ENCODE data around the gene DHX30. TPM values are rescaled to one million over a fixed set of nuclear protein-coding genes. Genes with fewer than 3 reads are reported as not detected.

The DHX30 gene
- total RNA-seq, 1 donor from 2014 or later, result 25.8 TPM

- Histone ChIP-seq H3K9me3 (no peaks in the 10 kb centered on the region), H3K4me1 (peaks cover 4 to 17% of the 10 kb centered on the region in 2 donors), H3K27ac (peak overlapping the region in 1 of 2 donors; percentile 41), H3K36me3 (peaks cover 9 to 20% of the 10 kb centered on the region in 2 donors), H3K4me3 (no peak overlapping the region), H3K27me3 (no peaks in the 10 kb centered on the region)
- no peak for TF ChIP-seq CTCF (IDR thresholded peaks at IDR 0.05)
- no peak for DNase-seq (ENCODE audit: low spot score in 2 of 2)
- intact Hi-C loops (cut with DNase I), result no loop called here
Measured at GRCh38 chr3:47888986-47889757, 86.2 kb downstream of the DHX30 start.

GRCh38 chr3:47890126-47890827 is 87.3 kb downstream of the DHX30 start:
- intact Hi-C loops (cut with DNase I), result no loop called here
- H3K27me3 ChIP-seq, result no peaks in the 10 kb centered on the region
- H3K36me3 ChIP-seq, result peaks cover 7 to 13% of the 10 kb centered on the region in 2 donors

GRCh38 chr3:47890828-47891612 is 88.1 kb downstream of the DHX30 start:
- Histone ChIP-seq H3K4me3 (no peak overlapping the region), H3K9me3 (no peaks in the 10 kb centered on the region), H3K4me1 (peaks cover 4 to 17% of the 10 kb centered on the region in 2 donors), H3K27me3 (no peaks in the 10 kb centered on the region), H3K27ac (peak overlapping the region; percentile 40 to 41), H3K36me3 (peaks cover 7 to 18% of the 10 kb centered on the region in 2 donors)
- TF ChIP-seq CTCF (IDR thresholded peaks at IDR 0.05), result no peak
- intact Hi-C loops (cut with DNase I), result no loop called here
- no peak for DNase-seq (ENCODE audit: low spot score in 2 of 2)

More at GRCh38 chr3:47890126-47890827, 87.3 kb downstream of the DHX30 start:
- H3K4me3 ChIP-seq, result no peak overlapping the region
- peak overlapping the region; percentile 40 to 41 for H3K27ac ChIP-seq
- TF ChIP-seq CTCF (IDR thresholded peaks at IDR 0.05), result no peak
- H3K9me3 ChIP-seq, result no peaks in the 10 kb centered on the region
- peaks cover 4 to 17% of the 10 kb centered on the region in 2 donors for H3K4me1 ChIP-seq
- no peak for DNase-seq (ENCODE audit: low spot score in 2 of 2)

GRCh38 chr3:47891613-47892005 is 88.7 kb downstream of the DHX30 start:
- H3K27ac ChIP-seq, result peak overlapping the region; percentile 40 to 41

More at GRCh38 chr3:47891613-47892005, 88.7 kb downstream of the DHX30 start:
- no peaks in the 10 kb centered on the region for H3K27me3 ChIP-seq
- no peak overlapping the region for H3K4me3 ChIP-seq
- peaks cover 7 to 18% of the 10 kb centered on the region in 2 donors for H3K36me3 ChIP-seq
- peaks cover 4 to 17% of the 10 kb centered on the region in 2 donors for H3K4me1 ChIP-seq
- no peak for TF ChIP-seq CTCF (IDR thresholded peaks at IDR 0.05)
- intact Hi-C loops (cut with DNase I), result no loop called here
- H3K9me3 ChIP-seq, result no peaks in the 10 kb centered on the region
- DNase-seq (ENCODE audit: low spot score in 2 of 2), result no peak

All from ascending aorta (tissue), 2 donors.